DMS53 treated with DMSO at 0.1 percent for 48 hours (cell line): Measurements from ENCODE around the gene RNF181.

Source experiments
- DNase-seq: peaks from one replicate; lab custom pipeline; 2025; ENCODE audit not compliant: unreplicated experiment; lab: John Stamatoyannopoulos, UW

RNF181 gene

GRCh38 chr2:85577063-85577385 lies 18.5 kb upstream of the RNF181 start:
- no peak for DNase-seq

- DNase-seq = peak; percentile 86
Measured at GRCh38 chr2:85577386-85578242, 17.9 kb upstream of the RNF181 start, which contains the start of gene VAMP8. Gene VAMP8 (plus strand): TSS chr2:85577586. CDS start chr2:85577647, 61 bp downstream.

- no peak for DNase-seq
Measured at GRCh38 chr2:85578243-85579180, 17.0 kb upstream of the RNF181 start.

GRCh38 chr2:85579266-85579935 lies 16.1 kb upstream of the RNF181 start:
- no peak for DNase-seq

GRCh38 chr2:85580206-85580605 lies 15.3 kb upstream of the RNF181 start:
- no peak for DNase-seq

GRCh38 chr2:85582492-85582891 lies 13.1 kb upstream of the RNF181 start:
- no peak for DNase-seq

GRCh38 chr2:85583667-85584353 lies 11.7 kb upstream of the RNF181 start:
- no peak for DNase-seq

- no peak for DNase-seq
Measured at GRCh38 chr2:85584354-85584856, 11.1 kb upstream of the RNF181 start, which contains the start of gene VAMP5. Gene VAMP5 (plus strand): TSS chr2:85584431. CDS start chr2:85584491, 60 bp downstream.

GRCh38 chr2:85584857-85585780 lies 10.4 kb upstream of the RNF181 start:
- peak; percentile 93 for DNase-seq

GRCh38 chr2:85585781-85586105 lies 9.8 kb upstream of the RNF181 start:
- DNase-seq = no peak

GRCh38 chr2:85588236-85588635 lies 7.3 kb upstream of the RNF181 start:
- DNase-seq = no peak

GRCh38 chr2:85588645-85589044 lies 6.9 kb upstream of the RNF181 start:
- no peak for DNase-seq

GRCh38 chr2:85589181-85589580 lies 6.4 kb upstream of the RNF181 start:
- no peak for DNase-seq

GRCh38 chr2:85589982-85590791 lies 5.4 kb upstream of the RNF181 start:
- DNase-seq = peak; percentile 96

- DNase-seq = peak; percentile 16
Measured at GRCh38 chr2:85590950-85591349, 4.6 kb upstream of the RNF181 start.

- no peak for DNase-seq
Measured at GRCh38 chr2:85591563-85591962, 4.0 kb upstream of the RNF181 start.

GRCh38 chr2:85592299-85592698 lies 3.2 kb upstream of the RNF181 start:
- peak; percentile 50 for DNase-seq

GRCh38 chr2:85593023-85593422 lies 2.5 kb upstream of the RNF181 start:
- no peak for DNase-seq
